Activated CD8-positive, alpha-beta memory T cell treated with anti-CD3 and anti-CD28 coated beads, Interleukin-2, amount 10 ng/mL, durations not matched to agents 7 days and 5 days (primary cell): Measurements from ENCODE around the gene GPRASP1. TPM values are rescaled to one million over a fixed set of nuclear protein-coding genes. Genes with fewer than 3 reads are reported as not detected.
"Not testable (repeated sequence)": the region's sequence is repeated elsewhere in the genome, so short reads cannot be mapped to it uniquely, and the experiment has no call there.

Source experiments
- ATAC-seq: fragments of 150-1000 bp; cut with Tn5 transposase; one replicate; pipeline ENCODE4 v1.10.0; 2021; ENCODE audit warnings: moderate library complexity
- CTCF ChIA-PET: fragments of 350-600 bp; sonication (Branson Sonifier 250); formaldehyde crosslinking; loops from one replicate; lab custom pipeline; 2021; ENCODE audit warnings: antibody characterized with exemption; lab: Charles Lee
- DNase-seq: peaks from one replicate; pipeline ENCODE4 v3.0.0-alpha.2; 2020
- H3K27ac Mint-ChIP-seq: one replicate; pipeline ENCODE4 v1.8.0; 2021; ENCODE audit warnings: mild to moderate bottlenecking, mixed read lengths
- H3K27me3 Mint-ChIP-seq: one replicate; pipeline ENCODE4 v1.8.0; 2021; ENCODE audit warnings: mixed read lengths
- H3K36me3 Mint-ChIP-seq: one replicate; pipeline ENCODE4 v1.8.0; 2021; ENCODE audit warnings: mild to moderate bottlenecking, mixed read lengths
- H3K4me1 Mint-ChIP-seq: one replicate; pipeline ENCODE4 v1.8.0; 2021; ENCODE audit warnings: mixed read lengths
- H3K4me3 Mint-ChIP-seq: one replicate; pipeline ENCODE4 v1.8.0; 2021; ENCODE audit warnings: mild to moderate bottlenecking, moderate library complexity, mixed read lengths
- H3K9me3 Mint-ChIP-seq: one replicate; pipeline ENCODE4 v1.8.0; 2022; ENCODE audit warnings: low read depth, mixed read lengths
- total RNA-seq, 2 experiments: library from RNA; stranded (reverse); gene quantifications; one replicate each; pipeline ENCODE4 v1.2.3, GENCODE V29; 2021

The GPRASP1 gene
- total RNA-seq, 2 experiments from 2014 or later = 0.37 to 1.7 TPM

DNA sequence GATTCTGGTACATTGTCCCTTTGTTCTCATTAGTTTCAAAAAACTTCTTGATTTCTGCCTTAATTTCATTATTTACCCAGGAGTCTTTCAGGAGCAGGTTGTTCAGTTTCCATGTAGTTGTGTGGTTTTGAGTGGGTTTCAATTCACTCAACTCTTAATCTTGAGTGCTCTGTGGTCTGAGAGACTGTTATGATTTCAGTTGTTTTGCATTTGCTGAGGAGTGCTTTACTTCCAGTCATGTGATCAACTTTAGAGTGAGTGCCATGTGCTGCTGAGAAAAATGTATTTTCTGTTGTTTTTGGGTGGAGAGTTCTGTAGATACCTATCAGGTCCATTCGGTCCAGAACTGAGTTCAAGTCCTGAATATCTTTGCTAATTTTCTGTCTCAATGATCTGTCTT lies 15.8 kb downstream of the GPRASP1 start:
- H3K27ac Mint-ChIP-seq, H3K9me3 Mint-ChIP-seq, CTCF ChIA-PET, H3K27me3 Mint-ChIP-seq, H3K4me3 Mint-ChIP-seq, ATAC-seq, DNase-seq, H3K4me1 Mint-ChIP-seq: not testable (repeated sequence)
- peaks cover 14% of the 10 kb centered on the region for H3K36me3 Mint-ChIP-seq

DNA sequence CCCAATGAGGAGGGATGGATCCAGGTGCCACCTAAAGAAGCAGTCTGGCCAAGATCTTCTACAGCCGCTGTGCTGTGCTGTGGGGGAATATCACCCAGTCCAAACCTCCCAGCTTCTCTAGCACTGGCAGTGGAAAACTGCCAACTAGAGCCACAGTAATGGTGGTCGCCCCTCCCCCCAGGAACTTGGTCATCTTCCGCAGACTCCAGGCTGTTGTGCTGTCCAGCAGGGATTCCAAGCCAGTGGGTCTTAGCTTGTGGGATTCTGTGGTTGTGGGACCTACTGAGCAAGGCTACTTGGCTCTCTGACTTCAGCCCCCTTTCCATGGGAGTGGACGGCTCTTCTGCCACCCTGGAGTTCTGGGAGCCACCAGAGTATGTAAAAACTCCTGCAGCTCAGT lies 18.2 kb downstream of the GPRASP1 start:
- Mint-ChIP-seq H3K27ac (no peak overlapping the region), H3K9me3 (peaks cover 5% of the 10 kb centered on the region), H3K27me3 (no peaks in the 10 kb centered on the region), H3K36me3 (peaks cover 12% of the 10 kb centered on the region), H3K4me1 (no peaks in the 10 kb centered on the region), H3K4me3 (no peak overlapping the region)
- CTCF ChIA-PET = no interaction called here
- no peak for ATAC-seq
- DNase-seq = no peak

DNA sequence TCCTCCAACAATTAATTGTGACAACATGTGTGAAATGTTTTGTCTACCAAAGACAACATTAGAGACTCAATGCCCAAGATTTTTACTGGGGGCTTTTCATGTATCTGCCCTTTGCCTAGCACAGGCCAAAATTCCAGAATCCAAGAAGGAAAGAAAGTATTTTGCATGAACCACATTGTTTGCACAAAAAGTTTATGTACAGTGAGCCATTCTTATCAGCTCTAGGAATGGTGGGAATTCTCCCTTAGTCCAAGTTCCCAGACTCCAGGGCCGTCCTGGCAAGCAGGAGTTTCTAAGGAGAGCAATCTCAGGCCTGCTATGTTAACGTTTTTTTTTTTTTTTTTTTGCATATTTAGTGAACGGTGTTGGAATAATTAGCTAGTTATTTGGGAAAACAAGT lies 21.6 kb downstream of the GPRASP1 start:
- ATAC-seq = no peak
- no peaks in the 10 kb centered on the region for H3K9me3 Mint-ChIP-seq
- no peak for DNase-seq
- CTCF ChIA-PET = interaction anchor here (0.7 kb wide), 1 partner anchor 777 kb away, joined by 3 read pairs; no protein-coding TSS in a partner anchor
- H3K27ac Mint-ChIP-seq = no peak overlapping the region
- H3K4me1 Mint-ChIP-seq = no peaks in the 10 kb centered on the region
- no peak overlapping the region for H3K4me3 Mint-ChIP-seq
- no peaks in the 10 kb centered on the region for H3K27me3 Mint-ChIP-seq
- peaks cover 4% of the 10 kb centered on the region for H3K36me3 Mint-ChIP-seq

DNA sequence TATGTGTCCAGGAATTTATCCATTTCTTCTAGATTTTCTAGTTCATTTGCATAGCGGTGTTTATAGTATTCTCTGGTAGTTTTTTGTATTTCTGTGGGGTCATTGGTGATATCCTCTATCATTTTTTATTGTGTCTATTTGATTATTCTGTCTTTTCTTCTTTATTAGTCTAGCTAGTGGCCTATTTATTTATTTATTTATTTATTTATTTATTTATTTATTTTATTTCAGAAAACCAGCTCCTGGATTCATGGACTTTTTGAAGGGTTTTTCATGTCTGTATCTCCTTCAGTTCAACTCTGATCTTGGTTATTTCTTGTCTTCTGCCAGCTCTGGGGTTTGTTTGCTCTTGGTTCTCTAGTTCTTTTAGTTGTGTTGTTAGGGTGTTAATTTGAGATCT lies 26.2 kb downstream of the GPRASP1 start:
- CTCF ChIA-PET, H3K4me3 Mint-ChIP-seq, H3K36me3 Mint-ChIP-seq, ATAC-seq, H3K4me1 Mint-ChIP-seq, H3K9me3 Mint-ChIP-seq, H3K27me3 Mint-ChIP-seq, DNase-seq, H3K27ac Mint-ChIP-seq: not testable (repeated sequence)

DNA sequence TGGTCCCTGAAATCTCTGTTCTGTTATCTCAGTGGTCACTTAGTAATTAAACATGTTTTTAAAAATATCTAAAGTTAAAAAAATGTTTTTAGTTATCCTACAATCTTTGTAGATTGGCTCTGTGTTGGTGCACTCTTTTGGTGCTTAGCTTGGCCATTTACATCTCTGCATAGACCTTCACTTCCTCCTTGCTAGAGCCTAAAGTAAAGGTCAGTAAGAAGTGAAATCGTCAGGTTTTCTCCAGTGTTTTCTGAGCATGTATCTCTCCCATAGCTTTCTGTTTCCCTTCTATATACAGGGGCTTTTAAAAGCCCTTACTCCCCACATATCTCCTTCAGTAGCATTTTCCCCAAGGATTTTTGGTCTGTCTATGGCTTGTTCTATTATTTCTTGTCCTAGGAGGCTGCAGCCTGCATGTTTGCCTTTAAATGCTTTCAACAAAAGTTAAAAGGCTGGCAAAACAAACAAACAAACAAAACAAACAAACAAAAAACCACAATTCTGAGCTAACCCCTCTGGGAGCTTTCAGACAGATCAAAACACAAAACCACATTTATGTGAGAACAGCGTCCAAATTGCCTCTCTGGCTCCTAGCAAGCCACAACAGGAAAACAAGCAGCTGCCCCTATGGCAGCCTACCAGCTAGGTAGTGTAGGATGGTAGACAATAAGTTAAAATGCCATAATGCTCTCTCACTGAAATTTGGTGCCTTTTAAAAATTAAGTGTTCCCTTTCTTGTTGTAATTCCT lies 33.7 kb downstream of the GPRASP1 start:
- Mint-ChIP-seq H3K4me1 (no peaks in the 10 kb centered on the region), H3K27ac (no peak overlapping the region), H3K36me3 (peaks cover 4% of the 10 kb centered on the region), H3K9me3 (peaks cover 4% of the 10 kb centered on the region), H3K27me3 (no peaks in the 10 kb centered on the region), H3K4me3 (no peak overlapping the region)
- no peak for DNase-seq
- ATAC-seq = no peak
- CTCF ChIA-PET = no interaction called here

DNA sequence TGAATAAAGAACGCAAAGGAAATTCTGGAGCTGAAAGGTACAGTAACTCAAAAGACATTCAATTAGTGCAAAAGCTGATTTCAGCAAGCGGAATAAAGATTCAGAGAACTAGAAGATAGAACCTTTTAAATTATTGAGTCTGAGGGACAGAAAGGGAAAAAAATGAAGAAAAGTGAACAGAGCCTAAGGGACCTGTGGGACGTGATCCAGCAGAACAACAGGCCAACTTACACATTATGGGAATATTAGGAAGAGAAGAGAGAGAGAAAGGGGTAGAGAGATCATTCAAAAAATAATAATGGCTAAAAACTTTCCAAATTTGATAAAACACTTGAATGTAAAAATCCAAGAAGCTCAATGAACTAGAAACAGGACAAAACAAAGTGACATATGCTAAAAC lies 43.5 kb downstream of the GPRASP1 start:
- Mint-ChIP-seq H3K9me3 (peaks cover 3% of the 10 kb centered on the region), H3K36me3 (no peaks in the 10 kb centered on the region), H3K4me3 (no peak overlapping the region), H3K27me3 (no peaks in the 10 kb centered on the region), H3K4me1 (no peaks in the 10 kb centered on the region), H3K27ac (no peak overlapping the region)
- DNase-seq (no peak), ATAC-seq (no peak)
- CTCF ChIA-PET = no interaction called here

DNA sequence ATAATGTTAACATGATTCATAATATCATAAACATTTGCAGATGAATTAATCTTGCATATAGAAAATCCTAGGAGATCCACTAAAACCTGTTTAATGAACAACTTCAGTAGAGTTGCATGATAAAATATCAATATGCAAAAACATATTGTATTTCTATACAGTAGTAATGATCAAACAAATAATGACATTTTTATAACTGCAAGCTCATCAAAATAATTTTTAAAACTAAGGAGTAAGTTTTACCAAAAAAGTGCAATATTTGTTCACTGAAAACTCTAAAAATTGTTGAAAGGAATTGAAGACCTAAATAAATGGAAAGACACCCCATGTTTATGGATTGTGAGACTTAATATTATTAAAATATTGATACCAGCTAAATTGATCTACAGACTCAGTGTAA lies 45.0 kb downstream of the GPRASP1 start:
- Mint-ChIP-seq H3K27ac (no peak overlapping the region), H3K9me3 (no peaks in the 10 kb centered on the region), H3K27me3 (no peaks in the 10 kb centered on the region), H3K36me3 (no peaks in the 10 kb centered on the region), H3K4me3 (no peak overlapping the region), H3K4me1 (no peaks in the 10 kb centered on the region)
- CTCF ChIA-PET = no interaction called here
- no peak for ATAC-seq
- DNase-seq = no peak

DNA sequence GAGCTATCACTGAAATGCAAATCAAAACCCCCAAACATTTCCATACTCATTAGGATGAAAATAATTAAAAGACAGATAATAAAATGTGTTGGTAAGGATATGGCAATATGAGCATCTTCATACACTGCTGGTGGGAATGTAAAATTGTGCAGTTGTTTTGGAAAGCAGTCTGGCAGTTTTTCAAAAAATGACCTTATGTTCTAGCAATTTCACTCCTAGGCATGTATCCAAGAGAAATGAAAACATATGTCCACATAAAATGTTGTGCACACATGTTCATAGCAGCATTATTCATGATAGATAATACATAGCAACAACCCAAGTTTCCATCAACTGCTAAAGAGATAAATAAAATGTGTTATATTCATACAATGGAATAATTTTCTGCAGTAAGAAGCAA lies 46.2 kb downstream of the GPRASP1 start:
- CTCF ChIA-PET = no interaction called here
- DNase-seq = no peak
- Mint-ChIP-seq H3K27me3 (no peaks in the 10 kb centered on the region), H3K9me3 (no peaks in the 10 kb centered on the region), H3K36me3 (no peaks in the 10 kb centered on the region), H3K27ac (no peak overlapping the region), H3K4me3 (no peak overlapping the region), H3K4me1 (no peaks in the 10 kb centered on the region)
- no peak for ATAC-seq

Other genes starting within 250 kb of the GPRASP1 start
- gene NXF2B, start 211.5 kb upstream of the GPRASP1 start, total RNA-seq = not detected
- not detected for gene TCP11X2, start 179.7 kb upstream of the GPRASP1 start, total RNA-seq
- gene TMSB15A, start 134.7 kb upstream of the GPRASP1 start, total RNA-seq = under 1 TPM; 0.56 to 0.76 TPM
- 1 to 10 TPM; 4.5 to 5.0 TPM for gene ARMCX5, start 52.0 kb upstream of the GPRASP1 start, total RNA-seq
- under 1 TPM; 0.15 to 0.21 TPM for gene GPRASP2, start 61.0 kb downstream of the GPRASP1 start, total RNA-seq
- gene GPRASP3, start 69.3 kb downstream of the GPRASP1 start, total RNA-seq = 1 to 10 TPM; 2.0 to 2.4 TPM